A549 (cell line): ENCODE results near the gene D2HGDH. TPM values are rescaled to one million over a fixed set of nuclear protein-coding genes. Genes with fewer than 3 reads are reported as not detected.
"Not testable (repeated sequence)": the region's sequence is repeated elsewhere in the genome, so short reads cannot be mapped to it uniquely, and the experiment has no call there.

Source experiments
- ATAC-seq, 2 experiments: fragments of 200-7000 bp in 1 of 2; fragments of >200 bp in 1 of 2; cut with Nextera tagmentation in 1 of 2; cut with Tn5 transposase in 1 of 2; 3 replicates each; pipeline versions ENCODE4 v1.8.0 to v1.9.1; 2018 to 2020; ENCODE audit warnings: mild to moderate bottlenecking in 1 of 2, moderate library complexity in 1 of 2
- CTCF ChIA-PET: fragments of 300-600 bp; sonication (Branson Sonifier 250); formaldehyde crosslinking; extraction: SDS; loops from one replicate; lab custom pipeline; 2021; ENCODE audit warnings: antibody characterized with exemption, inconsistent platforms; lab: Yijun Ruan, JAX
- POLR2A ChIA-PET: fragments of 350-600 bp; formaldehyde crosslinking; extraction: SDS; loops from one replicate; lab custom pipeline; 2021; ENCODE audit warnings: antibody characterized with exemption, inconsistent platforms; lab: Yijun Ruan, JAX
- DNase-seq, 2 experiments: peaks; one replicate each; pipeline versions ENCODE4 v3.0.0 to v3.0.0-alpha.2; 2011 to 2016; ENCODE audit warnings: low read depth in 1 of 2, low spot score in 1 of 2
- FAIRE-seq: peaks from 2 replicates; lab custom pipeline; 2011; peaks lifted over from hg19 to GRCh38; lab: Jason Lieb, UNC
- H3K27ac ChIP-seq, 2 experiments: fragments of >200 bp; sonication (Bioruptor Twin); formaldehyde crosslinking; 3 replicates each; pipeline ENCODE4 v1.5.1; 2016 to 2017
- H3K4me1 ChIP-seq: fragments of >200 bp; sonication (Bioruptor Twin); formaldehyde crosslinking; 3 replicates; pipeline ENCODE4 v1.6.1; 2016
- H3K4me2 ChIP-seq: fragments of >200 bp; sonication (Bioruptor Twin); formaldehyde crosslinking; 3 replicates; pipeline ENCODE4 v1.6.1; 2016
- H3K4me3 ChIP-seq: fragments of >200 bp; sonication (Bioruptor Twin); formaldehyde crosslinking; 3 replicates; pipeline ENCODE4 v1.5.1; 2016
- H3K9me3 ChIP-seq: fragments of >200 bp; sonication (Bioruptor Twin); formaldehyde crosslinking; 3 replicates; pipeline ENCODE4 v1.6.1; 2016
- CTCF ChIP-seq: fragments of >200 bp; sonication (Bioruptor Twin); formaldehyde crosslinking; IDR thresholded peaks from 3 replicates; pipeline ENCODE4 v1.5.1; 2016
- ELK1 ChIP-seq: fragments of 150-350 bp; IDR thresholded peaks from 2 replicates; pipeline ENCODE4 v1.6.1; 2014; ENCODE audit warnings: low read depth, mild to moderate bottlenecking, low read length
- EP300 ChIP-seq, 2 experiments: fragments of >200 bp; sonication (Bioruptor Twin); formaldehyde crosslinking; IDR thresholded peaks; 2 replicates in 1 of 2; 3 replicates in 1 of 2; pipeline ENCODE4 v1.6.1; 2016 to 2017
- ESRRA ChIP-seq: fragments of 150-350 bp; IDR thresholded peaks from 2 replicates; pipeline ENCODE4 v1.6.1; 2014; ENCODE audit warnings: mild to moderate bottlenecking, low read length, borderline replicate concordance
- FOSB ChIP-seq: fragments of 250-450 bp; sonication (Bioruptor Pico); IDR thresholded peaks from 2 replicates; pipeline ENCODE4 v1.5.0; 2020; ENCODE audit warnings: mild to moderate bottlenecking, moderate library complexity
- FOSL2 ChIP-seq, 2 experiments: fragments of 450-650 bp in 1 of 2; fragments of >200 bp in 1 of 2; sonication (Bioruptor Twin) in 1 of 2; formaldehyde crosslinking; IDR thresholded peaks; 2 replicates each; pipeline versions ENCODE4 v1.5.0 to v1.6.1; 2016 to 2020; ENCODE audit warnings: mild to moderate bottlenecking in 1 of 2, moderate library complexity in 1 of 2
- FOXS1 ChIP-seq: fragments of 250-450 bp; sonication (Bioruptor Pico); IDR thresholded peaks from 2 replicates; pipeline ENCODE4 v1.5.0; 2020; ENCODE audit warnings: mild to moderate bottlenecking, moderate library complexity
- HOXB5 ChIP-seq: fragments of 250-450 bp; sonication (Bioruptor Pico); IDR thresholded peaks from 2 replicates; pipeline ENCODE4 v1.5.0; 2020; ENCODE audit warnings: mild to moderate bottlenecking, moderate library complexity
- JUN ChIP-seq, 2 experiments: fragments of >200 bp; sonication (Bioruptor Twin); formaldehyde crosslinking; IDR thresholded peaks; 2 replicates in 1 of 2; 3 replicates in 1 of 2; pipeline ENCODE4 v1.6.1; 2016 to 2017
- KDM1A ChIP-seq: fragments of 200-600 bp; sonication (generic); IDR thresholded peaks from 2 replicates; pipeline ENCODE4 v1.6.1; 2016; ENCODE audit warnings: low read depth, mild to moderate bottlenecking
- MAZ ChIP-seq: fragments of 150-350 bp; IDR thresholded peaks from 2 replicates; pipeline ENCODE4 v1.6.1; 2014; ENCODE audit warnings: antibody characterized with exemption, low read depth, low read length, borderline replicate concordance
- MYC ChIP-seq: IDR thresholded peaks from 2 replicates; pipeline ENCODE4 v1.6.1; 2012; ENCODE audit warnings: mild to moderate bottlenecking, inconsistent platforms, low read length, improper control_type of control experiment, borderline replicate concordance
- PHF8 ChIP-seq: fragments of 200-600 bp; sonication (generic); IDR thresholded peaks from 2 replicates; pipeline ENCODE4 v1.6.1; 2016; ENCODE audit warnings: low read depth, mild to moderate bottlenecking, antibody characterized with exemption, moderate library complexity, borderline replicate concordance
- POLR2A ChIP-seq: IDR thresholded peaks from 2 replicates; pipeline ENCODE4 v1.6.1; 2012; ENCODE audit warnings: mild to moderate bottlenecking, low read length
- POLR2AphosphoS2 ChIP-seq: conservative IDR thresholded peaks from 2 replicates; pipeline ENCODE4 v1.6.1; 2012; ENCODE audit warnings: low read length, improper control_type of control experiment, inconsistent platforms
- RNF2 ChIP-seq: fragments of 200-600 bp; sonication (generic); IDR thresholded peaks from 2 replicates; pipeline ENCODE4 v1.6.1; 2016; ENCODE audit warnings: low read depth, mild to moderate bottlenecking, antibody characterized with exemption, moderate library complexity, borderline replicate concordance
- SREBF2 ChIP-seq: fragments of 450-650 bp; IDR thresholded peaks from 2 replicates; pipeline ENCODE4 v1.6.1; 2014; ENCODE audit warnings: mild to moderate bottlenecking, moderate library complexity
- TFCP2L1 ChIP-seq: fragments of 250-450 bp; sonication (Bioruptor Pico); IDR thresholded peaks from 2 replicates; pipeline ENCODE4 v1.5.0; 2021; ENCODE audit warnings: mild to moderate bottlenecking
- TP53 ChIP-seq: fragments of 250-450 bp; sonication (Bioruptor Pico); IDR thresholded peaks from 2 replicates; pipeline ENCODE4 v1.5.0; 2021; ENCODE audit warnings: mild to moderate bottlenecking, moderate library complexity
- ZC3H11A ChIP-seq: fragments of 450-650 bp; IDR thresholded peaks from 2 replicates; pipeline ENCODE4 v1.6.1; 2014; ENCODE audit warnings: antibody characterized with exemption, mild to moderate bottlenecking
- ZSCAN20 ChIP-seq: fragments of 250-450 bp; sonication (Bioruptor Pico); IDR thresholded peaks from 2 replicates; pipeline ENCODE4 v1.8.0; 2022; ENCODE audit warnings: mild to moderate bottlenecking, moderate library complexity
- WGBS: methylation state at CpG from one replicate; pipeline ENCODE4 v1.1.6; 2017; ENCODE audit errors: missing lambda C conversion rate; 5-methylcytosine and 5-hydroxymethylcytosine counted together
- polyA plus RNA-seq, 4 experiments: library from polyadenylated mRNA; depleted of rRNA in 3 of 4; stranded (reverse); fragments of >200 nt; fragmentation: RNase III in 1 of 4; extraction: RNeasy Plus Mini Kit Qiagen cat#74134 plus additional on column Dnase treatment in 1 of 4; gene quantifications; 2 replicates in 3 of 4; 3 replicates in 1 of 4; pipeline ENCODE4 v1.2.3, GENCODE V29; 2011 to 2017

Gene D2HGDH
- polyA plus RNA-seq, 2 of the 4 experiments (the other 2 are of a cell fraction), result 6.5 to 18.5 TPM

- POLR2A ChIA-PET, FAIRE-seq, CTCF ChIA-PET, DNase-seq, H3K27ac ChIP-seq, H3K9me3 ChIP-seq, ATAC-seq, H3K4me3 ChIP-seq, H3K4me2 ChIP-seq: not testable (repeated sequence)
- H3K4me1 ChIP-seq, result peaks cover 18% of the 10 kb centered on the region
- WGBS, result no CpG with 5 or more reads among the region's 8 CpGs
Observed at GRCh38 chr2:241806217-241806616, 71.8 kb downstream of the D2HGDH start.

- Histone ChIP-seq H3K4me2 (no peak overlapping the region), H3K4me1 (peaks cover 12% of the 10 kb centered on the region), H3K9me3 (no peaks in the 10 kb centered on the region), H3K4me3 (no peak overlapping the region), H3K27ac (no peak overlapping the region)
- TF ChIP-seq TFCP2L1, result no peak
- TF ChIP-seq TP53 (CRISPR knock-in tag), result no peak
- no peak for TF ChIP-seq MAZ
- no peak for TF ChIP-seq POLR2A
- TF ChIP-seq ZC3H11A, result no peak
- no peak for TF ChIP-seq FOSL2 (IDR thresholded peaks at IDR 0.05)
- no peak for TF ChIP-seq FOSL2 (CRISPR knock-in tag; IDR thresholded peaks at IDR 0.05)
- no peak for TF ChIP-seq HOXB5 (CRISPR knock-in tag)
- TF ChIP-seq CTCF, result no peak
- no peak for TF ChIP-seq KDM1A
- TF ChIP-seq POLR2AphosphoS2, result no peak
- TF ChIP-seq SREBF2, result no peak
- TF ChIP-seq FOXS1 (CRISPR knock-in tag), result no peak
- no peak for TF ChIP-seq RNF2
- TF ChIP-seq JUN (IDR thresholded peaks at IDR 0.05), result no peak
- TF ChIP-seq PHF8, result no peak
- TF ChIP-seq EP300 (IDR thresholded peaks at IDR 0.05), result no peak
- no peak for TF ChIP-seq ELK1
- no peak for TF ChIP-seq MYC
- DNase-seq (no peak), FAIRE-seq (no peak), ATAC-seq (no peak)
- ChIA-PET POLR2A (no interaction called here), CTCF (no interaction called here)
- WGBS, result 85% methylated on average over 16 of the region's 17 CpGs
Observed at GRCh38 chr2:241808051-241808720, 73.8 kb downstream of the D2HGDH start.

- no peak for DNase-seq
- H3K4me3 ChIP-seq, result no peak within 1 kb of the TSS
- peaks cover 10% of the 10 kb centered on the region for H3K4me1 ChIP-seq
- ATAC-seq, result no peak
- FAIRE-seq, result no peak
- CTCF ChIA-PET, result no interaction called here
- no peak within 1 kb of the TSS for H3K4me2 ChIP-seq
- TF ChIP-seq POLR2A (no peak), ZSCAN20 (no peak), EP300 (IDR thresholded peaks at IDR 0.05) (no peak), ESRRA (no peak), TFCP2L1 (no peak), FOSB (CRISPR knock-in tag) (no peak)
- TF ChIP-seq, all 56 proteins: peak for 0
- H3K27ac ChIP-seq, result no peak within 1 kb of the TSS
- POLR2A ChIA-PET, result no interaction called here
- no peaks in the 10 kb centered on the region for H3K9me3 ChIP-seq
- WGBS, result 83% methylated on average over 31 of the region's 31 CpGs
Observed at GRCh38 chr2:241808721-241809382, 74.4 kb downstream of the D2HGDH start, which contains the start of gene NEU4. Gene NEU4 (plus strand): TSS chr2:241809193. CDS start chr2:241814485, 5,292 bp downstream.
